Lung (tissue), 12 donors: ENCODE measurements around the gene NPB. TPM values are rescaled to one million over a fixed set of nuclear protein-coding genes. Genes with fewer than 3 reads are reported as not detected.

ENCODE experiments used
- ATAC-seq: fragments of 200-7000 bp; cut with Tn5 transposase; one replicate; pipeline ENCODE4 v1.9.1; 2020; ENCODE audit warnings: moderate number of reproducible peaks; ENCODE audit not compliant: insufficient read depth, low FRiP score
- DNase-seq, 3 donors: peaks; one replicate each; pipeline ENCODE4 v3.0.0-alpha.2; 2013 to 2017
- H3K27ac ChIP-seq, 2 donors: one replicate each; pipeline ENCODE4 v1.5.1; 2013; ENCODE audit warnings: mild to moderate bottlenecking in 2 of 2, moderate library complexity in 2 of 2, control low read depth in 1 of 2, inconsistent platforms in 1 of 2, low read depth in 1 of 2, low read length in 1 of 2
- H3K27me3 ChIP-seq, 3 donors: one replicate each; pipeline ENCODE4 v1.5.1; 2013; ENCODE audit warnings: low read length in 2 of 3; ENCODE audit not compliant: control insufficient read depth in 3 of 3, insufficient read depth in 3 of 3
- H3K36me3 ChIP-seq, 4 donors: one replicate each; pipeline ENCODE4 v1.5.1; 2013; ENCODE audit warnings: low read length in 4 of 4, mild to moderate bottlenecking in 1 of 4, moderate library complexity in 1 of 4; ENCODE audit not compliant: control insufficient read depth in 4 of 4, insufficient read depth in 4 of 4
- H3K4me1 ChIP-seq, 5 donors: one replicate each; pipeline ENCODE4 v1.5.1; 2013; ENCODE audit warnings: low read length in 5 of 5, mild to moderate bottlenecking in 2 of 5, moderate library complexity in 1 of 5; ENCODE audit not compliant: control insufficient read depth in 5 of 5, insufficient read depth in 5 of 5
- H3K4me3 ChIP-seq: one replicate; pipeline ENCODE4 v1.5.1; 2013; ENCODE audit warnings: mild to moderate bottlenecking, control low read depth, moderate library complexity
- H3K9ac ChIP-seq, 2 donors: one replicate each; pipeline ENCODE4 v1.5.1; 2013; ENCODE audit warnings: low read length in 2 of 2, control low read depth in 1 of 2; ENCODE audit not compliant: insufficient read depth in 1 of 2
- H3K9me3 ChIP-seq, 4 donors: one replicate each; pipeline ENCODE4 v1.5.1; 2013; ENCODE audit warnings: low read length in 3 of 4, mild to moderate bottlenecking in 1 of 4, moderate library complexity in 1 of 4; ENCODE audit not compliant: control insufficient read depth in 4 of 4, insufficient read depth in 3 of 4
- WGBS, 2 donors: extraction: QIAGEN DNeasy Blood & Tissue Kit; methylation state at CpG; one replicate each; pipeline ENCODE4 v1.1.7; 2013; 5-methylcytosine and 5-hydroxymethylcytosine counted together
- polyA plus RNA-seq, 2 donors: library from polyadenylated mRNA; stranded (reverse); fragments of 200-250 nt; gene quantifications; one replicate each; pipeline ENCODE4 v1.2.1, GENCODE V29; 2013
- total RNA-seq, 2 donors: library from RNA; depleted of rRNA in 1 of 2; stranded (reverse); fragments of >200 nt in 1 of 2; gene quantifications; one replicate each; pipeline ENCODE4 v1.2.1, GENCODE V29; 2014 to 2021
- TF ChIP-seq, protein P1 (sequence below): IDR thresholded peaks from 2 replicates; pipeline ENCODE4 v1.5.1; 2012; ENCODE audit warnings: mild to moderate bottlenecking; ENCODE audit errors: control extremely low read depth, extremely low read depth
- donor health status: control.
- donor health status: control.
- donor health status: Bipolar disorder and iron deficiency.
- donor health status: healthy.
- donor health status: DM: yes; HTN: yes; CAD: no.

The NPB gene
- total and polyA plus RNA-seq, 4 donors, result 0.41 to 0.55 (median 0.46) TPM

GRCh38 chr17:81858967-81859905, 42.8 kb upstream of the NPB start:
- Histone ChIP-seq H3K9ac (peak overlapping the region; percentile 91), H3K27me3 (no peaks in the 10 kb centered on the region), H3K36me3 (peaks cover 0 to 31% (median 25%) of the 10 kb centered on the region in 4 donors), H3K9me3 (no peaks in the 10 kb centered on the region), H3K4me1 (peaks cover 0 to 23% (median 14%) of the 10 kb centered on the region in 5 donors), H3K4me3 (peak overlapping the region; percentile 61), H3K27ac (peak overlapping the region; percentile 96)
- 49 to 54% methylated on average over 23 of the region's 23 CpGs for WGBS, 2 donors
- ATAC-seq (no peak), DNase-seq (no peak)
- TF ChIP-seq, protein P1, sequence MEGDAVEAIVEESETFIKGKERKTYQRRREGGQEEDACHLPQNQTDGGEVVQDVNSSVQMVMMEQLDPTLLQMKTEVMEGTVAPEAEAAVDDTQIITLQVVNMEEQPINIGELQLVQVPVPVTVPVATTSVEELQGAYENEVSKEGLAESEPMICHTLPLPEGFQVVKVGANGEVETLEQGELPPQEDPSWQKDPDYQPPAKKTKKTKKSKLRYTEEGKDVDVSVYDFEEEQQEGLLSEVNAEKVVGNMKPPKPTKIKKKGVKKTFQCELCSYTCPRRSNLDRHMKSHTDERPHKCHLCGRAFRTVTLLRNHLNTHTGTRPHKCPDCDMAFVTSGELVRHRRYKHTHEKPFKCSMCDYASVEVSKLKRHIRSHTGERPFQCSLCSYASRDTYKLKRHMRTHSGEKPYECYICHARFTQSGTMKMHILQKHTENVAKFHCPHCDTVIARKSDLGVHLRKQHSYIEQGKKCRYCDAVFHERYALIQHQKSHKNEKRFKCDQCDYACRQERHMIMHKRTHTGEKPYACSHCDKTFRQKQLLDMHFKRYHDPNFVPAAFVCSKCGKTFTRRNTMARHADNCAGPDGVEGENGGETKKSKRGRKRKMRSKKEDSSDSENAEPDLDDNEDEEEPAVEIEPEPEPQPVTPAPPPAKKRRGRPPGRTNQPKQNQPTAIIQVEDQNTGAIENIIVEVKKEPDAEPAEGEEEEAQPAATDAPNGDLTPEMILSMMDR, result no peak

DNA sequence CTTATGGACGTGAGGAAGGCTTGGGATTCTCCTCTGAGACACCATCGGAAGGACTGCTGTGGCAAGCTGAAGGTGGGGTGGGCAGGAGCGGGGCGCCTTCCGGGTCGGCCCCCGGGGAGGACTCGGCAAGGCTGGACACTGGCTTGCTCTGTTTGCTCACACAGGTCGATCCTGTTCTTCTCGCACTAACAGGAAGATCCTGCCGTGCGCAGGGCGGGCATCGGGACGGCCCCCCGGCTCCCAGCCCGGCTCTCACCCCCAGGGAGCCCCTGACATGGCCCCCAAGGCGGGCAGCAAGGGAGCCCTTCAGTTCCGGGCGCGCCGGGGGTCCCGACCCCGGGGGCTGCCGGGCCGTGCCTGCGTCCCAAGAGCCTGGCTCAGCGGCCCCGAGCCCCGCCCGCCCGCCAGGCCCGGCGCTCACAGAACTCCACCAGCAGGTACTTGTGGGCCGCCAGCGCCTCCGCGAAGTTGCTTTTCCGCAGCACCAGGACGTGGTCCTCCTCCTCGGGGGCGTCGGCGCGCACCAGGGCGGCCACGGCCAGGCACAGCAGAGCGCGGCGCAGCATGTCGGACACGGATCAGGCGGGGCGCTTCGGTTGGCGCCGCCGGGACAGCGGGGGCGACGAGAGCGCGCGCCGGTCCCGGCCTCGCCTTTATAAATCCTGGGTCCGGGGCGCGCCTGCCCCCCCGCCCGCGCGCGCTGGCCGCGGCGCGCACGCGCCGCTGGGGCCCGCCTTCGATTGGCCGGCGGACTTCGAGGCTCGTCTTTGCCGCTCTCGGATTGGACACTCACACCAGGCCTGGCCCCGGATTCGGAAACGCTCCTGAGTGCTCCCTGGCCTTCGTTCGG, 41.9 kb upstream of the NPB start, which contains the start of gene P4HB:
TSS of gene P4HB (minus strand) at position 630 of the 850 bp plus-strand sequence. CDS start at position 566, 64 bp downstream.
- H3K9me3 ChIP-seq, result no peaks in the 10 kb centered on the region
- 1% methylated on average over 88 to 95 of the region's 95 CpGs for WGBS, 2 donors
- H3K27ac ChIP-seq, result peak within 1 kb of the TSS; percentile 96 to 99
- H3K4me3 ChIP-seq, result peak within 1 kb of the TSS; percentile 79
- no peak for DNase-seq
- ATAC-seq, result no peak
- peak within 1 kb of the TSS; percentile 91 for H3K9ac ChIP-seq
- peaks cover 0 to 23% (median 11%) of the 10 kb centered on the region in 5 donors for H3K4me1 ChIP-seq
- TF ChIP-seq, protein P1, result no peak
- H3K27me3 ChIP-seq, result no peaks in the 10 kb centered on the region
- H3K36me3 ChIP-seq, result peaks cover 0 to 30% (median 24%) of the 10 kb centered on the region in 4 donors

- Histone ChIP-seq H3K4me1 (peaks cover 0 to 23% (median 10%) of the 10 kb centered on the region in 5 donors), H3K27ac (peak overlapping the region; percentile 80 to 99), H3K36me3 (peaks cover 0 to 28% (median 23%) of the 10 kb centered on the region in 4 donors), H3K9ac (peak overlapping the region; percentile 76 to 89), H3K27me3 (no peaks in the 10 kb centered on the region), H3K4me3 (peak overlapping the region; percentile 79), H3K9me3 (no peaks in the 10 kb centered on the region)
- TF ChIP-seq, protein P1, result no peak
- peak; percentile 92 for ATAC-seq
- DNase-seq, result peak; percentile 100
- 1% methylated on average over 73 to 74 of the region's 74 CpGs for WGBS, 2 donors
Observed at GRCh38 chr17:81860756-81861568, 41.1 kb upstream of the NPB start.
